ENCODE data around the gene GPBP1. TPM values are rescaled to one million over a fixed set of nuclear protein-coding genes. Genes with fewer than 3 reads are reported as not detected.

GPBP1 gene
- total RNA-seq, 4 donors from 2014 or later = 53.5 to 171 (median 99.6) TPM

GRCh38 chr5:57199866-57200265 is 26.0 kb downstream of the GPBP1 start:
- Histone ChIP-seq H3K36me3 (no peaks in the 10 kb centered on the region), H3K4me3 (no peak overlapping the region), H3K27ac (no peak overlapping the region), H3K9me3 (no peaks in the 10 kb centered on the region), H3K4me1 (no peaks in the 10 kb centered on the region), H3K27me3 (no peaks in the 10 kb centered on the region)
- intact Hi-C loops (cut with DNase I; ENCODE audit: low total_unique reads) = no loop called here
- TF ChIP-seq POLR2A (IDR thresholded peaks at IDR 0.05) (no peak), CTCF (IDR thresholded peaks at IDR 0.05) (no peak)
- no peak for DNase-seq

GRCh38 chr5:57202811-57203210 is 29.0 kb downstream of the GPBP1 start:
- no peak for DNase-seq
- Histone ChIP-seq H3K36me3 (no peaks in the 10 kb centered on the region), H3K4me1 (peaks cover 0 to 6% of the 10 kb centered on the region in 2 donors), H3K9me3 (no peaks in the 10 kb centered on the region), H3K27ac (no peak overlapping the region), H3K27me3 (no peaks in the 10 kb centered on the region), H3K4me3 (no peak overlapping the region)
- TF ChIP-seq POLR2A (IDR thresholded peaks at IDR 0.05) (no peak), CTCF (IDR thresholded peaks at IDR 0.05) (no peak)
- intact Hi-C loops (cut with DNase I; ENCODE audit: low total_unique reads) = no loop called here

- intact Hi-C loops (cut with DNase I; ENCODE audit: low total_unique reads) = no loop called here
- Histone ChIP-seq H3K27me3 (no peaks in the 10 kb centered on the region), H3K9me3 (no peaks in the 10 kb centered on the region), H3K27ac (no peak overlapping the region), H3K4me3 (no peak overlapping the region), H3K4me1 (peaks cover 0 to 8% of the 10 kb centered on the region in 2 donors), H3K36me3 (no peaks in the 10 kb centered on the region)
- TF ChIP-seq POLR2A (IDR thresholded peaks at IDR 0.05) (no peak), CTCF (IDR thresholded peaks at IDR 0.05) (no peak)
- DNase-seq = no peak
Observed at GRCh38 chr5:57207007-57207653, 33.3 kb downstream of the GPBP1 start.

- Histone ChIP-seq H3K27me3 (no peaks in the 10 kb centered on the region), H3K36me3 (no peaks in the 10 kb centered on the region), H3K4me3 (no peak overlapping the region), H3K9me3 (no peaks in the 10 kb centered on the region), H3K4me1 (peaks cover 0 to 8% of the 10 kb centered on the region in 2 donors), H3K27ac (no peak overlapping the region)
- no peak for TF ChIP-seq POLR2A (IDR thresholded peaks at IDR 0.05)
- TF ChIP-seq CTCF (IDR thresholded peaks at IDR 0.05) = no peak
- intact Hi-C loops (cut with DNase I; ENCODE audit: low total_unique reads) = no loop called here
- peak in 1 of 2 donors; percentile 19 for DNase-seq
Observed at GRCh38 chr5:57207681-57208080, 33.8 kb downstream of the GPBP1 start.

- no peak overlapping the region for H3K4me3 ChIP-seq
- H3K4me1 ChIP-seq = peaks cover 0 to 8% of the 10 kb centered on the region in 2 donors
- TF ChIP-seq POLR2A (IDR thresholded peaks at IDR 0.05) (no peak), CTCF (IDR thresholded peaks at IDR 0.05) (no peak)
- H3K36me3 ChIP-seq = no peaks in the 10 kb centered on the region
- intact Hi-C loops (cut with DNase I; ENCODE audit: low total_unique reads) = no loop called here
- DNase-seq = no peak
- no peak overlapping the region for H3K27ac ChIP-seq
- H3K27me3 ChIP-seq = no peaks in the 10 kb centered on the region
- H3K9me3 ChIP-seq = no peaks in the 10 kb centered on the region
Observed at GRCh38 chr5:57209316-57210040, 35.6 kb downstream of the GPBP1 start.
